ENCODE results near the gene DNAJA2.

The DNAJA2 gene

DNA sequence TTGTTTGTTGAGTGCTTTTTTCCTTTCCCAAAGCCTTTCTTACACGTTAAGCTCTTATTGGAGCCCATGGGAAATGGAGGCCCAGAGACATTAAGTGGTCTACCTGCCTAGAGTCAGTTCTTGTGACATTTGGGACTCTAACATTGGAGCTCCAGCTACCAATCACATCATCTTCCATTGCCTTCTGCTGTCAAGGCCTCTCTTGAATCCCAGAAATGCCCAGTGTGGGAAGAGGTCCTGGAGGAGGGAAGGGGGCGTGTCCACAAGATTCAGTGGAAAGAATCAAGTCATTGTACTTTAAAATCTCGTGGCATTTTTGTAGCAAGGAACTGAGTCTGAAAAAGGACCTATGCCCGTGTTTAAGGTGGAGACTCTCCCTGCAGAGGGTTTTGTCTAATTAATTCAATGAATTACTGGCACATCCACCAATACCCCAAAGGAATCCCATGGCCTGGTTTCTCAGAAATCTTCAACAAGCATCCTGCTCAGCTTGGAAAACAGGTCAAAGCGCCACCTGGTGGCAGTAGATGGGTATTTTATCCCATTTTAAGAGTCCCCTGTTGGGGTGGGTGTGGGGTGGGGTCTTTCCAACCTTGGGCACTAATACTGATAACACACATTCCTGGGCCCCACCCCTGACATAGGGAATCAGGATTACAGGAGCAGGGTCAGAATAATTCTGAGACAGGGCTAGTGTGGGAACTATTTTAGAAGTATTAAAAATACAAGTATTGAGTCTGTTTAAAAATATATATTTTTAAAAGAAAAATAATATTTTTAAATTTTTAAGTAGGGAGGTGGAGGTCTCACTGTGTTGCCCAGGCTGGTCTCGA is 64.7 kb downstream of the DNAJA2 start:
- H3K4me3 ChIP-seq (ENCODE audit: low read length), result no peak overlapping the region
- peak; percentile 48 for DNase-seq (ENCODE audit: low read depth, low spot score)

- no peak overlapping the region for H3K4me3 ChIP-seq (ENCODE audit: low read length)
- DNase-seq (ENCODE audit: low read depth, low spot score), result no peak
Observed at GRCh38 chr16:46907061-46907774, 66.3 kb downstream of the DNAJA2 start.

- no peak overlapping the region for H3K4me3 ChIP-seq (ENCODE audit: low read length)
- no peak for DNase-seq (ENCODE audit: low read depth, low spot score)
Observed at GRCh38 chr16:46906360-46907060, 67.0 kb downstream of the DNAJA2 start.
